Measurements from ENCODE around the gene USP6NL.

Gene USP6NL

DNA sequence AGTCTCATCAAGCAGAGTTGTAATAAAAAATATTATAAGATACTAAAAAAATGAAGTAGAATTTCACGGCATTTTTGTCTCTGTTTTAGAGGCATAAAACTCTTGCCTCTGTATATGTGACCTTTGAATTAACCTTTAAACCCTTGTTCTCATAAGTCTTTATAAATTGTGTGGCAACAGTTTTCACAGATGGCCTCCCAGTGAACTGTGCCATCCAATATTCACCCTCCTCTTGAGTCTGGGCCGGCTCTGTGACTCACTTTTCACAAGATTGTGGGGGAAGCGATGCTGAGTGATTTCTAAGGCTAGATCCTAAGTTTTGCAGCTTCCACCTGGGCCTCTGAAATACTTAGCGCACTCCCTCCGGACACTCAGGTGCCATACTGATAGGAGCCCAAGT is 4.6 kb upstream of the USP6NL start:
- DNase-seq (ENCODE audit: low spot score) = no peak

GRCh38 chr10:11615396-11615795 is 3.9 kb upstream of the USP6NL start:
- no peak for DNase-seq (ENCODE audit: low spot score)

- DNase-seq (ENCODE audit: low spot score) = no peak
Observed at GRCh38 chr10:11612021-11613001, 861 bp upstream of the USP6NL start.

GRCh38 chr10:11610826-11611247 is 613 bp downstream of the USP6NL start:
- DNase-seq (ENCODE audit: low spot score) = peak; percentile 58

DNA sequence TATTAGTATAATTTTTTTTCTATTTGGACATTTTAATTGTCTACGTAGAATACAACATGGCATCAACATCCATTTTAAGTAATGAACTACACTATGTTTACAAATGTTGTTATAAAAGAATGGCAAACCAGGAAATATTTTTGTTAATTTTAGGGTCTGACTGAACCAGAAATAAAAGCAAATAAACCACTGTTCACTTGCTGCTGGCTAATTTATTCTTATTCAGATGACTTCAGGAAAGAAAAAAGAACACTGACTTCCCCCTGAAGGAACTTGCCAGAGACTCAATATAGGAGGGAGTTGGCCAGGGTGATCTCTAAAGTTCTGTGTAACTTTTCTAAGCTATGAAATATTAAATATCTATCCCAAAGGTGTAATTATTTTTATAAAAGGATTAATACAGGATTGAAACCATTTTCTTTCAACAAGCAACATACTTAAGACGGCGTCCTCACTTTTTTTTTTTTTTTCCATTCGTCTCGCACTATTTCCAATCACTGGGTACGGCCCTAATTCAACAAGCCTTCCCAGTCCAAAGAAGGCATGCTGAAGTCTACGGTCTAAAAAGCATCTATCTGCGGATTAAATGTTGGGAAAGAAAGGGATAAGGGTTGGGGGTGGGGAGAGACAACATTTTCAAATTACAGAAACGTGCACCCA is 1.2 kb downstream of the USP6NL start:
- DNase-seq (ENCODE audit: low spot score) = no peak

DNA sequence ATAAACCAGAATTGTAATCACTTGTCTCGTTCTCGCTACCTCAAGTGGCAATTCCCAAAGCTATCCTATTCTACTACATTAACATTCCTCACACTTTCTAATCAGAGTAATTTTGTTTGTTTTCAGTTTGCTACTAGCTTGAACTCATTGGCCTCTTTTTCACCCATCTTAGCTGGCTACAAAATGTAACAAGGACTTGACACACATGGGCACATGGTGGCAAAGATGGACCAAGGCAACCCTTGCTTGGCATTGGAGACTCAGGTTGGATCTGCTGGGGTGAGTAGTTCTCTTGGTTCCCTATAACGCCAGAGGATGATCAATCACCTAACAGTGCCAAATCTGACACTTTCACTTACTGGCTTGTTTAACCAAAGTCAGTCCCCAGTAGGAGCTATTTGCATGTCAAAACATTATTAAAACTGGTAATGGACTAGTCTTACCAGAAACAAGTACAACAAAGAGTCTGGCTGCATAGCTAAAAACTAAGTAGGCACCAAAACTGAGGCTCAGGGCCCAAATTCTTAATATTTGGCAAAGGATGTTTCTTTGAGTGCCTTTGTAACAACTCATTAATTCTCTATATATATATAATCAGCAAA is 1.9 kb downstream of the USP6NL start:
- DNase-seq (ENCODE audit: low spot score) = no peak

GRCh38 chr10:11609052-11609451 is 2.4 kb downstream of the USP6NL start:
- DNase-seq (ENCODE audit: low spot score) = no peak

- DNase-seq (ENCODE audit: low spot score) = no peak
Observed at GRCh38 chr10:11608159-11609013, 3.1 kb downstream of the USP6NL start.

- no peak for DNase-seq (ENCODE audit: low spot score)
Observed at GRCh38 chr10:11605807-11606408, 5.5 kb downstream of the USP6NL start.

GRCh38 chr10:11604865-11605650 is 6.4 kb downstream of the USP6NL start:
- DNase-seq (ENCODE audit: low spot score) = no peak

GRCh38 chr10:11603741-11604140 is 7.7 kb downstream of the USP6NL start:
- no peak for DNase-seq (ENCODE audit: low spot score)

GRCh38 chr10:11602919-11603523 is 8.4 kb downstream of the USP6NL start:
- no peak for DNase-seq (ENCODE audit: low spot score)

GRCh38 chr10:11602358-11602757 is 9.1 kb downstream of the USP6NL start:
- no peak for DNase-seq (ENCODE audit: low spot score)

- no peak for DNase-seq (ENCODE audit: low spot score)
Observed at GRCh38 chr10:11601670-11602069, 9.8 kb downstream of the USP6NL start.

GRCh38 chr10:11600280-11600679 is 11.2 kb downstream of the USP6NL start:
- DNase-seq (ENCODE audit: low spot score) = no peak

DNA sequence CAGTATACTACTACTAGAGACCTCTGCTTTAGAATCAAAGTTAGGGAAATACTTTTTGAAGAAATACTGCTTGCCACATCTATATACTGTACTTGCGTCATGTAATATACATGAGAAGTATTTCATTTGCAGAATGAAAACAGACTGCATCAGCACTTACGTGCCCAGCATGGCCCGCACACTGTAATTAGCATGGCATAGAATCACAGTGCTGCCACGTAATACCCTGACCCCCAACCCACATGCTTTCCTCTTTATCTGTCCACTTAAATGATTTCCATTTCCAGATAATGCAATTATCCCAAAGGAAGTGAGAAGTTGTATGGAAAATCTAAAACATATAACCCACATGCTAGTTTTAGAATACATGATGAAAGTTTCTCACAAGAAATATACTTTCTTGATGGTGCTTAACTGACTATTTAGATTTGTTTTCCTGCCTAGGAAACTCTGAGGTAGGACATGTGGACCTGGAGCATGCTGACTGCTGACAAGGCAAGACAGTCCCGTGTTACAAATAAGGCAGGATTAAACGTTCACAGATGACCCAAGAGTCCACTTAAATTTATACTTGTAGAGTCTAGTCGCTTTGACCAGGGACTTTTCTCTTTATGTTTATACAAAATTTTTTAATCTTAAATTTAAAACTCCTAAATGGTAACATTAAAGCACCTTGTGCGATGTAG is 12.6 kb downstream of the USP6NL start:
- DNase-seq (ENCODE audit: low spot score) = no peak

GRCh38 chr10:11597470-11597869 is 14.0 kb downstream of the USP6NL start:
- no peak for DNase-seq (ENCODE audit: low spot score)

DNA sequence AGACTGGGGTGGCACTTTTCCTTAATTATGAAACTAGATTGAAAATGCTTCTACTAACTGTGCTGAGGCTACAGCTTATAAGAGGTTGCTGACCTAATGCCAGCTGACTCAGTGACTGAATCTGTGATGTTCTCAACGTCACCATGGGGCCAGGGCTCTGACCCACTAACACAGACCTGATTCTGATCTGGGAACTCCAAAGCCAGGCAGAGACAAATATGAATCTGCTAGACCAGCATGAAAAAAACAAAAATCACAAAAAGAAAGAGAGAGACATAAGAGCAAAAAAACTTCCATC is 16.1 kb downstream of the USP6NL start:
- DNase-seq (ENCODE audit: low spot score) = peak; percentile 55

GRCh38 chr10:11594589-11595394 is 16.7 kb downstream of the USP6NL start:
- DNase-seq (ENCODE audit: low spot score) = no peak

Measured in AG08396 (cell line).